A673 (cell line): Measurements from ENCODE around the gene CD86.

Source experiments
- CTCF ChIP-seq: fragments of 300-800, 200-600 bp; sonication (generic); conservative IDR thresholded peaks from 2 replicates; pipeline ENCODE4 v1.5.1; 2017; ENCODE audit warnings: low read depth, mild to moderate bottlenecking, antibody characterized with exemption, low read length, moderate library complexity, mixed read lengths
- EZH2 ChIP-seq: fragments of 200-600 bp; sonication (generic); IDR thresholded peaks from 2 replicates; pipeline ENCODE4 v1.6.1; 2017; ENCODE audit warnings: borderline replicate concordance, low read depth, mild to moderate bottlenecking, mixed read lengths, antibody characterized with exemption, low read length; ENCODE audit not compliant: poor library complexity, severe bottlenecking

GRCh38 chr3:122082357-122082756, 27.2 kb downstream of the CD86 start:
- TF ChIP-seq EZH2 (no peak), CTCF (no peak)
